ENCODE measurements around the gene BRAF. TPM values are rescaled to one million over a fixed set of nuclear protein-coding genes. Genes with fewer than 3 reads are reported as not detected.

The BRAF gene
- total RNA-seq, result 11.3 and 16.8 TPM in 2 replicates

GRCh38 chr7:140924821-140925421 lies at the start of gene BRAF:
BRAF (minus strand) TSS chr7:140924929; CDS start chr7:140924703, 226 bp downstream.
- FAIRE-seq (no peak), DNase-seq (ENCODE audit: low read depth) (peak; percentile 69)
- Histone ChIP-seq H3K36me3 (ENCODE audit: control insufficient read depth, insufficient read depth, low read length) (no peaks in the 10 kb centered on the region), H3K27me3 (ENCODE audit: control insufficient read depth, insufficient read depth, low read length) (no peaks in the 10 kb centered on the region), H3K4me3 (ENCODE audit: low read depth, low read length) (peak within 1 kb of the TSS; percentile 91)
- no peak for TF ChIP-seq CTCF (IDR thresholded peaks at IDR 0.05; ENCODE audit: insufficient read depth, low read length, severe bottlenecking)

GRCh38 chr7:140972876-140973829 lies 48.4 kb upstream of the BRAF start:
- Histone ChIP-seq H3K27me3 (ENCODE audit: control insufficient read depth, insufficient read depth, low read length) (no peaks in the 10 kb centered on the region), H3K4me3 (ENCODE audit: low read depth, low read length) (no peak overlapping the region), H3K36me3 (ENCODE audit: control insufficient read depth, insufficient read depth, low read length) (no peaks in the 10 kb centered on the region)
- no peak for TF ChIP-seq CTCF (IDR thresholded peaks at IDR 0.05; ENCODE audit: insufficient read depth, low read length, severe bottlenecking)
- no peak for FAIRE-seq
- DNase-seq (ENCODE audit: low read depth), result peak; percentile 9

GRCh38 chr7:140972344-140972743 lies 47.6 kb upstream of the BRAF start:
- no peak for FAIRE-seq
- Histone ChIP-seq H3K27me3 (ENCODE audit: control insufficient read depth, insufficient read depth, low read length) (no peaks in the 10 kb centered on the region), H3K4me3 (ENCODE audit: low read depth, low read length) (no peak overlapping the region), H3K36me3 (ENCODE audit: control insufficient read depth, insufficient read depth, low read length) (no peaks in the 10 kb centered on the region)
- no peak for TF ChIP-seq CTCF (IDR thresholded peaks at IDR 0.05; ENCODE audit: insufficient read depth, low read length, severe bottlenecking)
- no peak for DNase-seq (ENCODE audit: low read depth)

- Histone ChIP-seq H3K27me3 (ENCODE audit: control insufficient read depth, insufficient read depth, low read length) (no peaks in the 10 kb centered on the region), H3K4me3 (ENCODE audit: low read depth, low read length) (no peak overlapping the region), H3K36me3 (ENCODE audit: control insufficient read depth, insufficient read depth, low read length) (no peaks in the 10 kb centered on the region)
- FAIRE-seq (no peak), DNase-seq (ENCODE audit: low read depth) (no peak)
- no peak for TF ChIP-seq CTCF (IDR thresholded peaks at IDR 0.05; ENCODE audit: insufficient read depth, low read length, severe bottlenecking)
Observed at GRCh38 chr7:140967438-140967837, 42.7 kb upstream of the BRAF start.

DNA sequence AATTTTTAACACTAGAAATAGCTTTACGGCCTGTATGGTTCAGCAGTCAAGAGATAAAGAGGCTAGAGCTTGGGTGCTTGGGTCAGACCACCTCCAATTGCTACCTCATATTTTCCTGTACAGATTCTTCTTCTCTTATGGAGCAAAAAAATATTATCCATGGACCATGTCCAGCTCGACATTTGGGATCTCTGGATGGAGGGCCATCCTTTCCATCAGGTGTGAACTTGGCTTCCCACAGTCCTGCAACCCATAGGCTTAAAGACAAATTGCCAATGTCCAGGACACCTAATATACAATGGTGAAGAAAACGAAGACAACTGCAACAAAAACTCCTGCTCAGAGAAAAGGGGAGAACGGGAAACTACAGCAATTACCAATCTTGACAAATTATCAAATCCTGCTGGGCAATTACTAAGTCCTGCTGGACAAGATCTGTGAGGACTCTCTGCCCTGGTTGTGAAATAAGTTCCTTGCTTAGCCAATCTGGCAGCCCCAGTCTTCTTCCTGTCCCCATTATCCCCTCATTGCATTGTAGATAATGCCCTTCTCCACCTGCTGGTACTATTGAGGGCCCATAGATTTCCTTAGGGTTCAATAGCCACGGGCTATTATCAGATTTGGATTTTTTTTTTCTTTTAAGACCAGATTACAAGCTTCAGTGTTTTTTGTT lies 42.0 kb upstream of the BRAF start:
- TF ChIP-seq CTCF (IDR thresholded peaks at IDR 0.05; ENCODE audit: insufficient read depth, low read length, severe bottlenecking), result no peak
- Histone ChIP-seq H3K4me3 (ENCODE audit: low read depth, low read length) (no peak overlapping the region), H3K27me3 (ENCODE audit: control insufficient read depth, insufficient read depth, low read length) (no peaks in the 10 kb centered on the region), H3K36me3 (ENCODE audit: control insufficient read depth, insufficient read depth, low read length) (no peaks in the 10 kb centered on the region)
- FAIRE-seq (no peak), DNase-seq (ENCODE audit: low read depth) (no peak)
